Parathyroid adenoma (tissue), 2 donors: Measurements from ENCODE around the gene INPP5D.

Experiments
- H2AFZ ChIP-seq: fragments of 300-600 bp; sonication (generic); one replicate; pipeline ENCODE4 v1.7.0; 2017; ENCODE audit warnings: antibody characterized with exemption, mild to moderate bottlenecking
- H3K27ac ChIP-seq: fragments of 300-600 bp; sonication (generic); one replicate; pipeline ENCODE4 v1.7.0; 2017
- H3K27me3 ChIP-seq: fragments of 300-600 bp; sonication (generic); one replicate; pipeline ENCODE4 v1.7.0; 2017; ENCODE audit warnings: low read length; ENCODE audit not compliant: control insufficient read depth, insufficient read depth
- H3K36me3 ChIP-seq: fragments of 300-600 bp; sonication (generic); one replicate; pipeline ENCODE4 v1.7.0; 2017; ENCODE audit warnings: low read length; ENCODE audit not compliant: control insufficient read depth, insufficient read depth
- H3K4me1 ChIP-seq: fragments of 300-600 bp; sonication (generic); one replicate; pipeline ENCODE4 v1.7.0; 2017; ENCODE audit warnings: control low read depth
- H3K4me2 ChIP-seq: fragments of 300-600 bp; sonication (generic); one replicate; pipeline ENCODE4 v1.7.0; 2017; ENCODE audit warnings: low read length
- H3K4me3 ChIP-seq: fragments of 300-600 bp; sonication (generic); one replicate; pipeline ENCODE4 v1.7.0; 2017; ENCODE audit warnings: low read depth, low read length
- H3K79me2 ChIP-seq: fragments of 300-600 bp; sonication (generic); one replicate; pipeline ENCODE4 v1.7.0; 2017; ENCODE audit warnings: control low read depth
- H3K9ac ChIP-seq: fragments of 300-600 bp; sonication (generic); one replicate; pipeline ENCODE4 v1.7.0; 2017; ENCODE audit warnings: mild to moderate bottlenecking
- H3K9me3 ChIP-seq: fragments of 300-600 bp; sonication (generic); one replicate; pipeline ENCODE4 v1.7.0; 2017; ENCODE audit warnings: low read length; ENCODE audit not compliant: control insufficient read depth
- CTCF ChIP-seq: fragments of 300-600 bp; sonication (generic); IDR thresholded peaks from one replicate; pipeline ENCODE4 v1.7.0; 2017; ENCODE audit warnings: antibody characterized with exemption, mild to moderate bottlenecking
- donor health status: primary hyperparathyroidism.

The INPP5D gene

GRCh38 chr2:233088972-233089345, 28.8 kb downstream of the INPP5D start:
- Histone ChIP-seq H3K9ac (no peak overlapping the region), H3K27ac (no peak overlapping the region)
- TF ChIP-seq CTCF, result no peak

DNA sequence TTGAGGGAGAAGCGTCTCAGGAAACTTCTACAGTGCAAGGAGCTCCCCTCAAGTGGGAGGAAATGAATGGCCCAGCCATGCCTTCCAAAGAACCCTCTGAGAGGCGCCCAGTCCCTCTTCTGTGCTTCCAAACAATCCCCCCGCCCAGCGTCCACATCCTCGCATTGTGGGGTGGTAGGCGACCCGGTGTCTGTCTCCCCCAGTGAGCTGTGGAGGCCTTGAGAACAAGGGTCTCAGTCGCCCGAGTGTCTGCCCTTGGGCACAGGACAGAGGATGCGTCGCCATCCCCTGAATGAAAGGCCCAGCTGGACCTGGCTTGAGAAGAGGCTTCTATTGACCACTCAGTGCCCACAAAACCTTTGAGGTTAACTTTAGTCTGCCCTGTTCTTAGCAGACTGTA, 29.7 kb downstream of the INPP5D start:
- H3K4me3 ChIP-seq, result no peak overlapping the region
- TF ChIP-seq CTCF, result no peak
- H3K27me3 ChIP-seq, result no peaks in the 10 kb centered on the region
- no peak overlapping the region for H3K4me2 ChIP-seq
- H3K4me1 ChIP-seq, result no peaks in the 10 kb centered on the region
- no peak overlapping the region for H3K27ac ChIP-seq
- no peak overlapping the region for H3K9ac ChIP-seq
- no peaks in the 10 kb centered on the region for H3K79me2 ChIP-seq
- no peak overlapping the region for H2AFZ ChIP-seq
- no peaks in the 10 kb centered on the region for H3K9me3 ChIP-seq
- no peaks in the 10 kb centered on the region for H3K36me3 ChIP-seq

More at GRCh38 chr2:233088972-233089345, 28.8 kb downstream of the INPP5D start:
- H3K4me3 ChIP-seq, result no peak overlapping the region
- no peaks in the 10 kb centered on the region for H3K36me3 ChIP-seq
- H3K4me2 ChIP-seq, result no peak overlapping the region
- no peaks in the 10 kb centered on the region for H3K27me3 ChIP-seq
- H3K4me1 ChIP-seq, result no peaks in the 10 kb centered on the region
- no peak overlapping the region for H2AFZ ChIP-seq
- H3K79me2 ChIP-seq, result no peaks in the 10 kb centered on the region
- H3K9me3 ChIP-seq, result no peaks in the 10 kb centered on the region

GRCh38 chr2:233090879-233091278, 30.7 kb downstream of the INPP5D start:
- Histone ChIP-seq H3K36me3 (no peaks in the 10 kb centered on the region), H3K79me2 (no peaks in the 10 kb centered on the region), H3K9me3 (no peaks in the 10 kb centered on the region), H3K4me2 (no peak overlapping the region), H3K9ac (no peak overlapping the region), H3K27ac (no peak overlapping the region), H3K4me3 (no peak overlapping the region), H3K4me1 (no peaks in the 10 kb centered on the region), H2AFZ (no peak overlapping the region), H3K27me3 (no peaks in the 10 kb centered on the region)
- no peak for TF ChIP-seq CTCF

- no peak overlapping the region for H3K9ac ChIP-seq
- H3K36me3 ChIP-seq, result no peaks in the 10 kb centered on the region
- H3K4me1 ChIP-seq, result no peaks in the 10 kb centered on the region
- no peak overlapping the region for H3K4me3 ChIP-seq
- H3K27ac ChIP-seq, result no peak overlapping the region
- H3K79me2 ChIP-seq, result no peaks in the 10 kb centered on the region
- H3K27me3 ChIP-seq, result no peaks in the 10 kb centered on the region
- H2AFZ ChIP-seq, result no peak overlapping the region
- no peak overlapping the region for H3K4me2 ChIP-seq
- H3K9me3 ChIP-seq, result no peaks in the 10 kb centered on the region
- TF ChIP-seq CTCF, result no peak
Measured at GRCh38 chr2:233091595-233092375, 31.6 kb downstream of the INPP5D start.
